SK-N-SH (cell line): ENCODE results near the gene FOXF1. TPM values are rescaled to one million over a fixed set of nuclear protein-coding genes. Genes with fewer than 3 reads are reported as not detected.
A peak's percentile ranks its signal among the peaks of the same experiment; 100 is the strongest.

ENCODE experiments used
- CTCF ChIA-PET: fragments of 300-600, 350-600 bp; formaldehyde crosslinking; extraction: SDS; loops from one replicate; lab custom pipeline; 2021; lab: Yijun Ruan, JAX
- POLR2A ChIA-PET: fragments of 350-600 bp; sonication (Branson Sonifier 250); formaldehyde crosslinking; extraction: SDS; loops from one replicate; lab custom pipeline; 2020; ENCODE audit warnings: antibody characterized with exemption, inconsistent platforms; lab: Yijun Ruan, JAX
- DNase-seq: peaks from one replicate; pipeline ENCODE4 v3.0.0; 2012
- H2AFZ ChIP-seq: fragments of 200-600 bp; sonication (generic); 2 replicates; pipeline ENCODE4 v1.8.1; 2016; ENCODE audit warnings: antibody characterized with exemption, mild to moderate bottlenecking, low read depth
- H3F3A ChIP-seq: fragments of 200-600 bp; sonication (generic); replicated peaks from 2 replicates; pipeline ENCODE3; 2016; ENCODE audit warnings: antibody characterized with exemption, mild to moderate bottlenecking; ENCODE audit not compliant: insufficient read depth
- H3K27ac ChIP-seq, 2 experiments: fragments of 200-500 bp in 1 of 2; fragments of 200-600 bp in 1 of 2; sonication (Bioruptor generic) in 1 of 2; sonication (generic), shearing (Covaris generic) in 1 of 2; 2 replicates each; pipeline versions ENCODE4 v1.5.1 to v1.6.1; 2014 to 2016; ENCODE audit warnings: low read depth in 2 of 2, inconsistent platforms in 1 of 2, low read length in 1 of 2, mild to moderate bottlenecking in 1 of 2, mixed read lengths in 1 of 2
- H3K27me3 ChIP-seq: fragments of 200-600 bp; sonication (generic), shearing (Covaris generic); 2 replicates; pipeline ENCODE4 v1.6.1; 2016; ENCODE audit warnings: mixed run types; ENCODE audit not compliant: insufficient read depth
- H3K36me3 ChIP-seq, 2 experiments: fragments of 200-500 bp in 1 of 2; fragments of 200-600 bp in 1 of 2; sonication (Bioruptor generic) in 1 of 2; sonication (generic) in 1 of 2; replicated peaks in 1 of 2; 2 replicates each; pipeline versions ENCODE3 to v1.5.1; 2014 to 2016; ENCODE audit warnings: low read length in 1 of 2, mild to moderate bottlenecking in 1 of 2; ENCODE audit not compliant: insufficient read depth in 2 of 2, control insufficient read depth in 1 of 2
- H3K4me1 ChIP-seq, 2 experiments: fragments of 200-500 bp in 1 of 2; fragments of 200-600 bp in 1 of 2; sonication (Bioruptor generic) in 1 of 2; sonication (generic), shearing (Covaris generic) in 1 of 2; 2 replicates each; pipeline versions ENCODE4 v1.5.1 to v1.6.1; 2014 to 2016; ENCODE audit warnings: low read depth in 1 of 2, low read length in 1 of 2, mixed run types in 1 of 2; ENCODE audit not compliant: insufficient read depth in 2 of 2, control insufficient read depth in 1 of 2
- H3K4me2 ChIP-seq: fragments of 200-600 bp; sonication (generic), shearing (Covaris generic); 2 replicates; pipeline ENCODE4 v1.6.1; 2017; ENCODE audit warnings: mixed run types
- H3K4me3 ChIP-seq, 2 experiments: fragments of 200-500 bp in 1 of 2; fragments of 200-600 bp in 1 of 2; sonication (Bioruptor generic) in 1 of 2; sonication (generic), shearing (Covaris generic) in 1 of 2; 2 replicates each; pipeline versions ENCODE4 v1.5.1 to v1.8.1; 2014 to 2016; ENCODE audit warnings: low read depth in 2 of 2, inconsistent platforms in 1 of 2, low read length in 1 of 2, mild to moderate bottlenecking in 1 of 2, mixed read lengths in 1 of 2, moderate library complexity in 1 of 2
- H3K79me2 ChIP-seq: fragments of 200-600 bp; sonication (generic); 2 replicates; pipeline ENCODE4 v1.8.1; 2017; ENCODE audit warnings: mild to moderate bottlenecking; ENCODE audit not compliant: insufficient read depth
- H3K9ac ChIP-seq: fragments of 200-600 bp; sonication (generic); 2 replicates; pipeline ENCODE4 v1.6.1; 2017; ENCODE audit warnings: mixed run types
- H3K9me2 ChIP-seq: fragments of 200-600 bp; sonication (generic); 2 replicates; pipeline ENCODE4 v1.6.1; 2017; ENCODE audit warnings: mixed run types
- H3K9me3 ChIP-seq: fragments of 200-600 bp; sonication (generic); 2 replicates; pipeline ENCODE4 v1.6.1; 2017; ENCODE audit warnings: mixed run types, mild to moderate bottlenecking, moderate library complexity
- H4K20me1 ChIP-seq: fragments of 200-600 bp; sonication (generic); 2 replicates; pipeline ENCODE4 v1.6.1; 2017; ENCODE audit warnings: mild to moderate bottlenecking, mixed run types; ENCODE audit not compliant: insufficient read depth
- EZH2phosphoT487 ChIP-seq: fragments of 200-600 bp; sonication (generic); IDR thresholded peaks from 2 replicates; pipeline ENCODE4 v1.6.1; 2017; ENCODE audit warnings: low read depth, mixed run types, mild to moderate bottlenecking, antibody characterized with exemption, moderate library complexity, borderline replicate concordance
- FOXJ3 ChIP-seq: sonication (generic); formaldehyde crosslinking; IDR thresholded peaks from 2 replicates; pipeline ENCODE4 v1.5.1; 2020; ENCODE audit warnings: mild to moderate bottlenecking, missing genetic modification reagents
- FOXM1 ChIP-seq: IDR thresholded peaks from 2 replicates; pipeline ENCODE4 v1.4.0; 2012; ENCODE audit warnings: low read depth, mild to moderate bottlenecking
- JUND ChIP-seq: IDR thresholded peaks from 2 replicates; pipeline ENCODE4 v1.4.0; 2012
- POLR2AphosphoS5 ChIP-seq: IDR thresholded peaks from 2 replicates; pipeline ENCODE4 v1.6.1; 2012; ENCODE audit warnings: low read depth, low read length
- RAD21 ChIP-seq: IDR thresholded peaks from 2 replicates; pipeline ENCODE4 v1.6.1; 2012; ENCODE audit warnings: mild to moderate bottlenecking, low read length
- RCOR1 ChIP-seq: fragments of 150-350 bp; IDR thresholded peaks from 2 replicates; pipeline ENCODE4 v1.6.1; 2017; ENCODE audit warnings: antibody characterized with exemption, low read length
- YY1 ChIP-seq: IDR thresholded peaks from 2 replicates; pipeline ENCODE4 v1.4.0; 2012; ENCODE audit warnings: low read depth, mild to moderate bottlenecking
- WGBS: methylation state at CpG from one replicate; pipeline ENCODE4 v1.1.6; 2017; ENCODE audit warnings: low lambda C conversion rate; 5-methylcytosine and 5-hydroxymethylcytosine counted together
- polyA plus RNA-seq, 3 experiments: library from polyadenylated mRNA; depleted of rRNA; stranded (reverse); fragments of >200 nt; gene quantifications; 2 replicates each; pipeline ENCODE4 v1.2.3, GENCODE V29; 2012
- TF ChIP-seq, protein P1 (sequence below): IDR thresholded peaks from 2 replicates; pipeline ENCODE4 v1.4.0; 2012; ENCODE audit warnings: low read depth, borderline replicate concordance
- TF ChIP-seq, protein P2 (sequence below): IDR thresholded peaks from 2 replicates; pipeline ENCODE4; 2012
- TF ChIP-seq, protein P3 (sequence below): IDR thresholded peaks from 2 replicates; pipeline ENCODE4 v1.4.0; 2012; ENCODE audit warnings: low read depth
- TF ChIP-seq, protein P4 (sequence below): fragments of 200-600 bp; sonication (generic); IDR thresholded peaks from 2 replicates; pipeline ENCODE4 v1.6.1; 2017; ENCODE audit warnings: antibody characterized with exemption, mild to moderate bottlenecking, moderate library complexity
- TF ChIP-seq, protein P5 (sequence below): fragments of 150-350 bp; IDR thresholded peaks from 2 replicates; pipeline ENCODE4 v1.6.1; 2016; ENCODE audit warnings: mild to moderate bottlenecking, low read depth, low read length

The FOXF1 gene
- polyA plus RNA-seq, 1 of the 3 experiments (the other 2 are of a cell fraction): 0.02 TPM

DNA sequence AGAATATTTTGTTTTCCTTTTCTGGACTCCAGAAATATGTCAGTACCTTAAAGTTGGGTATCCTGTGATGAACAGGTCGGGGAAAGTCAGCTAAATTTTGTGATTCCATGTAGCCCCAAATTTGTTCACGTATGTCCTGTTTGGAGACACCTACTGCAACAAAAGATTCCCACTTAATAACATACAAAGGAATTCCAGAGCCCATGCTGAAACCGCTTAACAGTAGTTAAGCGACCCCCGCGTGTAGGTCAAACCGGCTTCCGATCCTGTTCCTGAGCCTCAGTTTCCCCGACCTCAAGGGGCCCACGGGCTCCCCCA, 44.2 kb downstream of the FOXF1 start:
- TF ChIP-seq, protein P1, sequence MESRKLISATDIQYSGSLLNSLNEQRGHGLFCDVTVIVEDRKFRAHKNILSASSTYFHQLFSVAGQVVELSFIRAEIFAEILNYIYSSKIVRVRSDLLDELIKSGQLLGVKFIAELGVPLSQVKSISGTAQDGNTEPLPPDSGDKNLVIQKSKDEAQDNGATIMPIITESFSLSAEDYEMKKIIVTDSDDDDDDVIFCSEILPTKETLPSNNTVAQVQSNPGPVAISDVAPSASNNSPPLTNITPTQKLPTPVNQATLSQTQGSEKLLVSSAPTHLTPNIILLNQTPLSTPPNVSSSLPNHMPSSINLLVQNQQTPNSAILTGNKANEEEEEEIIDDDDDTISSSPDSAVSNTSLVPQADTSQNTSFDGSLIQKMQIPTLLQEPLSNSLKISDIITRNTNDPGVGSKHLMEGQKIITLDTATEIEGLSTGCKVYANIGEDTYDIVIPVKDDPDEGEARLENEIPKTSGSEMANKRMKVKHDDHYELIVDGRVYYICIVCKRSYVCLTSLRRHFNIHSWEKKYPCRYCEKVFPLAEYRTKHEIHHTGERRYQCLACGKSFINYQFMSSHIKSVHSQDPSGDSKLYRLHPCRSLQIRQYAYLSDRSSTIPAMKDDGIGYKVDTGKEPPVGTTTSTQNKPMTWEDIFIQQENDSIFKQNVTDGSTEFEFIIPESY: no peak
- TF ChIP-seq, protein P2, sequence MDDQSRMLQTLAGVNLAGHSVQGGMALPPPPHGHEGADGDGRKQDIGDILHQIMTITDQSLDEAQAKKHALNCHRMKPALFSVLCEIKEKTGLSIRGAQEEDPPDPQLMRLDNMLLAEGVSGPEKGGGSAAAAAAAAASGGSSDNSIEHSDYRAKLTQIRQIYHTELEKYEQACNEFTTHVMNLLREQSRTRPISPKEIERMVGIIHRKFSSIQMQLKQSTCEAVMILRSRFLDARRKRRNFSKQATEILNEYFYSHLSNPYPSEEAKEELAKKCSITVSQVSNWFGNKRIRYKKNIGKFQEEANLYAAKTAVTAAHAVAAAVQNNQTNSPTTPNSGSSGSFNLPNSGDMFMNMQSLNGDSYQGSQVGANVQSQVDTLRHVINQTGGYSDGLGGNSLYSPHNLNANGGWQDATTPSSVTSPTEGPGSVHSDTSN: no peak
- TF ChIP-seq RCOR1 (no peak), POLR2AphosphoS5 (no peak), YY1 (no peak), FOXM1 (no peak), JUND (no peak), RAD21 (no peak), FOXJ3 (no peak), EZH2phosphoT487 (no peak)
- TF ChIP-seq, protein P3, sequence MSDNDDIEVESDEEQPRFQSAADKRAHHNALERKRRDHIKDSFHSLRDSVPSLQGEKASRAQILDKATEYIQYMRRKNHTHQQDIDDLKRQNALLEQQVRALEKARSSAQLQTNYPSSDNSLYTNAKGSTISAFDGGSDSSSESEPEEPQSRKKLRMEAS: no peak
- TF ChIP-seq, protein P4, sequence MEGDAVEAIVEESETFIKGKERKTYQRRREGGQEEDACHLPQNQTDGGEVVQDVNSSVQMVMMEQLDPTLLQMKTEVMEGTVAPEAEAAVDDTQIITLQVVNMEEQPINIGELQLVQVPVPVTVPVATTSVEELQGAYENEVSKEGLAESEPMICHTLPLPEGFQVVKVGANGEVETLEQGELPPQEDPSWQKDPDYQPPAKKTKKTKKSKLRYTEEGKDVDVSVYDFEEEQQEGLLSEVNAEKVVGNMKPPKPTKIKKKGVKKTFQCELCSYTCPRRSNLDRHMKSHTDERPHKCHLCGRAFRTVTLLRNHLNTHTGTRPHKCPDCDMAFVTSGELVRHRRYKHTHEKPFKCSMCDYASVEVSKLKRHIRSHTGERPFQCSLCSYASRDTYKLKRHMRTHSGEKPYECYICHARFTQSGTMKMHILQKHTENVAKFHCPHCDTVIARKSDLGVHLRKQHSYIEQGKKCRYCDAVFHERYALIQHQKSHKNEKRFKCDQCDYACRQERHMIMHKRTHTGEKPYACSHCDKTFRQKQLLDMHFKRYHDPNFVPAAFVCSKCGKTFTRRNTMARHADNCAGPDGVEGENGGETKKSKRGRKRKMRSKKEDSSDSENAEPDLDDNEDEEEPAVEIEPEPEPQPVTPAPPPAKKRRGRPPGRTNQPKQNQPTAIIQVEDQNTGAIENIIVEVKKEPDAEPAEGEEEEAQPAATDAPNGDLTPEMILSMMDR: no peak
- TF ChIP-seq, protein P5, sequence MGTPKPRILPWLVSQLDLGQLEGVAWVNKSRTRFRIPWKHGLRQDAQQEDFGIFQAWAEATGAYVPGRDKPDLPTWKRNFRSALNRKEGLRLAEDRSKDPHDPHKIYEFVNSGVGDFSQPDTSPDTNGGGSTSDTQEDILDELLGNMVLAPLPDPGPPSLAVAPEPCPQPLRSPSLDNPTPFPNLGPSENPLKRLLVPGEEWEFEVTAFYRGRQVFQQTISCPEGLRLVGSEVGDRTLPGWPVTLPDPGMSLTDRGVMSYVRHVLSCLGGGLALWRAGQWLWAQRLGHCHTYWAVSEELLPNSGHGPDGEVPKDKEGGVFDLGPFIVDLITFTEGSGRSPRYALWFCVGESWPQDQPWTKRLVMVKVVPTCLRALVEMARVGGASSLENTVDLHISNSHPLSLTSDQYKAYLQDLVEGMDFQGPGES: no peak
- H3F3A ChIP-seq: peaks cover 12% of the 10 kb centered on the region
- H3K4me2 ChIP-seq: peak overlapping the region; percentile 94
- ChIA-PET CTCF (interaction anchor here (1.2 kb wide), 1 partner anchor 10 kb away, joined by 7 read pairs; no protein-coding TSS in a partner anchor), POLR2A (no interaction called here)
- peak overlapping the region; percentile 75 to 98 for H3K4me3 ChIP-seq
- no peak for DNase-seq
- H3K27me3 ChIP-seq: no peaks in the 10 kb centered on the region
- no peaks in the 10 kb centered on the region for H3K9me3 ChIP-seq
- peaks cover 0 to 12% of the 10 kb centered on the region in 2 experiments; a peak in 2 of 4 replicates for H3K4me1 ChIP-seq
- no peaks in the 10 kb centered on the region for H4K20me1 ChIP-seq
- 5% methylated on average over 10 of the region's 10 CpGs for WGBS
- H3K36me3 ChIP-seq: peaks cover 7 to 22% of the 10 kb centered on the region in 2 experiments
- peak overlapping the region; percentile 83 for H3K9ac ChIP-seq
- peaks cover 13% of the 10 kb centered on the region for H3K79me2 ChIP-seq
- peak overlapping the region; percentile 47 to 79; a peak in 2 of 4 replicates for H3K27ac ChIP-seq
- peak overlapping the region; percentile 79; the same call in 1 of the 2 replicates for H2AFZ ChIP-seq
- H3K9me2 ChIP-seq: no peaks in the 10 kb centered on the region
